HepG2 (cell line): ENCODE results near the gene STRN3. TPM values are rescaled to one million over a fixed set of nuclear protein-coding genes. Genes with fewer than 3 reads are reported as not detected.
A peak's percentile ranks its signal among the peaks of the same experiment; 100 is the strongest.

ENCODE experiments used
- ATAC-seq: fragments of 200-7000 bp; cut with Tn5 transposase; 3 replicates; pipeline ENCODE4 v1.9.1; 2020; ENCODE audit warnings: mild to moderate bottlenecking, moderate library complexity
- BruUV-seq: library from RNA; stranded (reverse); fragments of 400-500 nt; replicated peaks from 2 replicates; lab custom pipeline; 2021; lab: Mats Ljungman, UMichigan
- CTCF ChIA-PET: fragments of 300-600 bp; formaldehyde crosslinking; extraction: SDS; loops from one replicate; lab custom pipeline; 2021; ENCODE audit warnings: low total read pairs, inconsistent platforms, low intra/inter-chr PET ratio; lab: Yijun Ruan, JAX
- POLR2A ChIA-PET: fragments of 350-600 bp; sonication (Branson Sonifier 250); formaldehyde crosslinking; loops from one replicate; lab custom pipeline; 2020; ENCODE audit warnings: antibody characterized with exemption, inconsistent platforms; lab: Yijun Ruan, JAX
- DNase-seq: peaks from one replicate; pipeline ENCODE4 v3.0.0-alpha.2; 2015; ENCODE audit warnings: low spot score
- FAIRE-seq: peaks from 3 replicates; lab custom pipeline; 2011; peaks lifted over from hg19 to GRCh38; lab: Jason Lieb, UNC
- H2AFZ ChIP-seq: one replicate; pipeline ENCODE4 v1.6.1; 2011; ENCODE audit warnings: low read length, inconsistent platforms
- H3K27ac ChIP-seq: fragments of 300-600 bp; 3 replicates; pipeline ENCODE4 v1.8.0; 2011; ENCODE audit warnings: mixed run types, mild to moderate bottlenecking, mixed read lengths, low read length, inconsistent platforms; ENCODE audit not compliant: insufficient read depth; ENCODE audit errors: extremely low read length
- H3K27me3 ChIP-seq, 2 experiments: fragments of 200-600 bp in 1 of 2; 2 replicates in 1 of 2; 3 replicates in 1 of 2; pipeline versions ENCODE4 v1.6.0 to v1.8.0; 2011; ENCODE audit warnings: low read length in 2 of 2, mild to moderate bottlenecking in 2 of 2, moderate library complexity in 2 of 2, inconsistent platforms in 1 of 2; ENCODE audit not compliant: insufficient read depth in 2 of 2, control insufficient read depth in 1 of 2
- H3K36me3 ChIP-seq, 2 experiments: fragments of 200-600 bp in 1 of 2; replicated peaks in 1 of 2; 2 replicates in 1 of 2; 3 replicates in 1 of 2; pipeline versions ENCODE4 v1.5.1 to v1.8.0; 2011; ENCODE audit warnings: low read length in 2 of 2, inconsistent platforms in 1 of 2; ENCODE audit not compliant: insufficient read depth in 2 of 2, control insufficient read depth in 1 of 2
- H3K4me1 ChIP-seq: 2 replicates; pipeline ENCODE4 v1.5.1; 2012; ENCODE audit warnings: low read length, inconsistent platforms; ENCODE audit not compliant: insufficient read depth
- H3K4me2 ChIP-seq: 2 replicates; pipeline ENCODE4 v1.6.0; 2011; ENCODE audit warnings: low read depth, low read length, inconsistent platforms
- H3K4me3 ChIP-seq, 3 experiments: fragments of 200-600 bp in 1 of 3; sonication (generic), shearing (Covaris generic) in 1 of 3; replicated peaks in 1 of 3; 2 replicates each; pipeline ENCODE4 v1.5.1; 2011 to 2016; ENCODE audit warnings: low read length in 3 of 3, inconsistent platforms in 2 of 3, low read depth in 2 of 3, mild to moderate bottlenecking in 2 of 3, control low read depth in 1 of 3, mixed read lengths in 1 of 3; ENCODE audit not compliant: insufficient read depth in 1 of 3
- H3K79me2 ChIP-seq: one replicate; pipeline ENCODE4 v1.6.1; 2011; ENCODE audit warnings: low read length, inconsistent platforms; ENCODE audit not compliant: insufficient read depth
- H3K9ac ChIP-seq: 2 replicates; pipeline ENCODE4 v1.6.0; 2011; ENCODE audit warnings: mild to moderate bottlenecking, low read depth, low read length, inconsistent platforms; ENCODE audit not compliant: insufficient read depth
- H3K9me3 ChIP-seq: 2 replicates; pipeline ENCODE4 v1.5.1; 2012; ENCODE audit warnings: mild to moderate bottlenecking, low read length
- H4K20me1 ChIP-seq: 2 replicates; pipeline ENCODE4 v1.6.0; 2011; ENCODE audit warnings: inconsistent platforms, mild to moderate bottlenecking, low read length, moderate library complexity; ENCODE audit not compliant: insufficient read depth
- ASH2L ChIP-seq: fragments of 300-600, 200-600 bp; sonication (generic); IDR thresholded peaks from 2 replicates; pipeline ENCODE4 v1.7.0; 2017; ENCODE audit warnings: low read depth, mild to moderate bottlenecking, moderate library complexity, mixed read lengths, low read length; ENCODE audit not compliant: insufficient read length
- CEBPG ChIP-seq: IDR thresholded peaks from 2 replicates; pipeline ENCODE4 v1.6.1; 2016
- LCORL ChIP-seq, 2 experiments: fragments of 450-650 bp in 1 of 2; sonication (generic) in 1 of 2; formaldehyde crosslinking in 1 of 2; IDR thresholded peaks; 2 replicates each; pipeline versions ENCODE4 v1.5.0 to v1.6.1; 2017 to 2020; ENCODE audit warnings: antibody characterized with exemption in 1 of 2, missing genetic modification reagents in 1 of 2
- MAFF ChIP-seq: IDR thresholded peaks from 2 replicates; pipeline ENCODE4 v1.6.1; 2011; ENCODE audit warnings: low read depth, low read length, improper control_type of control experiment
- MAFK ChIP-seq, 2 experiments: IDR thresholded peaks in 1 of 2; conservative IDR thresholded peaks in 1 of 2; 2 replicates each; pipeline ENCODE4 v1.6.1; 2011; ENCODE audit warnings: improper control_type of control experiment in 2 of 2, low read length in 2 of 2
- MAZ ChIP-seq, 2 experiments: sonication (generic) in 1 of 2; formaldehyde crosslinking in 1 of 2; IDR thresholded peaks; 2 replicates each; pipeline versions ENCODE4 v1.5.0 to v1.6.1; 2012 to 2020; ENCODE audit warnings: low read depth in 2 of 2, mild to moderate bottlenecking in 2 of 2, borderline replicate concordance in 1 of 2, improper control_type of control experiment in 1 of 2, low read length in 1 of 2, missing genetic modification reagents in 1 of 2, moderate library complexity in 1 of 2
- MXI1 ChIP-seq: IDR thresholded peaks from 3 replicates; pipeline ENCODE4 v1.6.1; 2012; ENCODE audit warnings: low read depth, low read length, inconsistent platforms, borderline replicate concordance
- MZF1 ChIP-seq: sonication (generic); formaldehyde crosslinking; IDR thresholded peaks from 2 replicates; pipeline ENCODE4 v1.8.1; 2023; ENCODE audit warnings: mild to moderate bottlenecking, missing genetic modification reagents, borderline replicate concordance
- NFE2L2 ChIP-seq: fragments of 150-350 bp; IDR thresholded peaks from 2 replicates; pipeline ENCODE4 v1.6.1; 2014; ENCODE audit warnings: low read length
- PCBP1 ChIP-seq: fragments of 200-400 bp; formaldehyde crosslinking; IDR thresholded peaks from 2 replicates; pipeline ENCODE4 v1.6.1; 2017; ENCODE audit warnings: mild to moderate bottlenecking, low read depth, low read length, borderline replicate concordance
- RNF2 ChIP-seq: fragments of 450-650 bp; conservative IDR thresholded peaks from 2 replicates; pipeline ENCODE4 v1.6.1; 2016; ENCODE audit warnings: low read depth
- STAT6 ChIP-seq: sonication (generic); formaldehyde crosslinking; IDR thresholded peaks from 2 replicates; pipeline ENCODE4 v1.4.0; 2020; ENCODE audit warnings: missing genetic modification reagents, mild to moderate bottlenecking, borderline replicate concordance
- ZNF18 ChIP-seq: sonication (generic); formaldehyde crosslinking; IDR thresholded peaks from 2 replicates; pipeline ENCODE4 v1.8.0; 2022; ENCODE audit warnings: mild to moderate bottlenecking, missing genetic modification reagents; ENCODE audit not compliant: insufficient replicate concordance
- ZNF354B ChIP-seq: sonication (generic); formaldehyde crosslinking; IDR thresholded peaks from 2 replicates; pipeline ENCODE4 v1.8.0; 2022; ENCODE audit warnings: mild to moderate bottlenecking, missing genetic modification reagents
- ZNF550 ChIP-seq: sonication (generic); formaldehyde crosslinking; IDR thresholded peaks from 2 replicates; pipeline ENCODE4 v1.4.0; 2020; ENCODE audit warnings: mild to moderate bottlenecking, missing genetic modification reagents, borderline replicate concordance
- ZSCAN25 ChIP-seq: sonication (generic); formaldehyde crosslinking; IDR thresholded peaks from 2 replicates; pipeline ENCODE4 v1.8.0; 2022; ENCODE audit warnings: mild to moderate bottlenecking, missing genetic modification reagents
- ZSCAN9 ChIP-seq: IDR thresholded peaks from 2 replicates; pipeline ENCODE4 v1.6.1; 2016; ENCODE audit warnings: borderline replicate concordance
- WGBS: methylation state at CpG from one replicate; pipeline ENCODE4 v1.1.6; 2017; ENCODE audit warnings: low lambda C conversion rate; 5-methylcytosine and 5-hydroxymethylcytosine counted together
- in situ Hi-C: cut with HindIII; loops from 2 replicates; pipeline ENCODE4 v1.10.0; 2017; ENCODE audit warnings: low pct_unique_long_range_greater_than_20kb; ENCODE audit not compliant: extremely low pct_ligation_motif_present
- intact Hi-C: fragments of 100-400 bp; cut with micrococcal nuclease; formaldehyde crosslinking; loops from one replicate; pipeline ENCODE4 v1.10.0; 2022; ENCODE audit not compliant: unreplicated experiment
- polyA plus RNA-seq, 8 experiments: library from polyadenylated mRNA; depleted of rRNA in 3 of 8; stranded (reverse) in 7 of 8; unstranded in 1 of 8; fragments of >200 nt; fragmentation: Illumina TruSeq in 4 of 8; extraction: Trizol in 4 of 8; gene quantifications; 2 replicates each; pipeline versions ENCODE4 v1.2.1 to v1.2.3, GENCODE V29; 2011 to 2016; ENCODE audit warnings: low read depth in 4 of 8, missing spikeins in 1 of 8, mixed read lengths in 1 of 8; ENCODE audit not compliant: insufficient read depth in 1 of 8
- total RNA-seq, 5 experiments: library from RNA; depleted of rRNA; stranded (reverse); fragments of >200 nt; fragmentation: Illumina TruSeq; extraction: Trizol; gene quantifications; 2 replicates each; pipeline ENCODE4 v1.2.3, GENCODE V29; 2016; ENCODE audit warnings: low read depth in 1 of 5

Gene STRN3
- total and polyA plus RNA-seq, 2 of the 13 experiments (the other 11 are each of a cell fraction or from before 2014, with no cell fraction given): 49.4 to 123 TPM

DNA sequence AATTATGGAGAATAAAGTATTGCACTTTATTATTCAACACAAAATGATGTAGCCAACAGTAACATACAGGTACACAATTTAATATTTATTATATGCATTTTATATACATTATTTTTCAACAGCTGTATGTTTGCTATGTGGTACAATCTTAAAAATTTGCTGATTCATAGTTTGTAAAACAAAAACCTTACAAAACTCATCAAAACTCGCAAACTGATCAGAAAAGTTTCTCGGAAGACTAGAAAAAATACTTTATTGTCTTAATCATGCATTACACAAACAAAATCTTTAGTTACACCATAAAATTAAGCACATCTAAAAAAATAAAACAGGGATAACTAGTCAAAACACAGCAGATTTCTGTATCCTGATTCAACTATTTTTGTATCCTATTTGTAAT is 132.4 kb downstream of the STRN3 start:
- ATAC-seq (no peak), FAIRE-seq (no peak)
- H3K4me3 ChIP-seq: no peak overlapping the region
- 96% methylated on average over 2 of the region's 2 CpGs for WGBS
- TF ChIP-seq ASH2L (no peak), PCBP1 (no peak), LCORL (IDR thresholded peaks at IDR 0.05) (no peak), LCORL (CRISPR knock-in tag; IDR thresholded peaks at IDR 0.05) (no peak), CEBPG (no peak), MAFF (peak; percentile 69), ZSCAN25 (CRISPR knock-in tag) (no peak), STAT6 (no peak), MAFK (conservative IDR thresholded peaks at IDR 0.05 in 1 of 2, IDR thresholded peaks at IDR 0.05 in 1 of 2; ENCODE audit: low read length in 2 of 2) (peak; percentile 66 to 76; a peak in 3 of 4 replicates), RNF2 (no peak), MZF1 (CRISPR knock-in tag) (no peak), ZSCAN9 (CRISPR knock-in tag) (no peak), ZNF354B (CRISPR knock-in tag) (no peak), NFE2L2 (peak; percentile 79), MAZ (IDR thresholded peaks at IDR 0.05; ENCODE audit: borderline replicate concordance, low read depth, low read length) (no peak), MAZ (CRISPR knock-in tag; IDR thresholded peaks at IDR 0.05; ENCODE audit: low read depth) (no peak), ZNF550 (CRISPR knock-in tag) (no peak), MXI1 (no peak), ZNF18 (no peak)
- TF ChIP-seq, all 625 proteins: peak for 3
- no TSS peak for BruUV-seq
- ChIA-PET POLR2A (no interaction called here), CTCF (no interaction called here)
- peaks cover 12 to 46% of the 10 kb centered on the region in 2 experiments for H3K36me3 ChIP-seq
- no peak overlapping the region for H2AFZ ChIP-seq
- peaks cover 12% of the 10 kb centered on the region for H3K4me1 ChIP-seq
- intact Hi-C loops (no loop called here), in situ Hi-C loops (no loop called here)
- H4K20me1 ChIP-seq: no peaks in the 10 kb centered on the region
- H3K27me3 ChIP-seq: no peaks in the 10 kb centered on the region
- H3K27ac ChIP-seq: no peak overlapping the region
- H3K79me2 ChIP-seq: no peaks in the 10 kb centered on the region
- no peak for DNase-seq
- H3K9ac ChIP-seq: no peak overlapping the region
- no peak overlapping the region for H3K4me2 ChIP-seq
- no peaks in the 10 kb centered on the region for H3K9me3 ChIP-seq
